Activated CD4-positive, alpha-beta T cell treated with anti-CD3 and anti-CD28 coated beads, Interleukin-2, amount 50 U/mL, for 48 hours (primary cell): ENCODE measurements around the gene EIF3F.
A peak's percentile ranks its signal among the peaks of the same experiment; 100 is the strongest.
"Not testable (repeated sequence)": the region's sequence is repeated elsewhere in the genome, so short reads cannot be mapped to it uniquely, and the experiment has no call there.

Experiments used
- DNase-seq, 2 experiments: peaks; one replicate each; pipeline ENCODE4 v3.0.0-alpha.2; 2020

The EIF3F gene

GRCh38 chr11:7986768-7987559, at the start of gene EIF3F:
Gene EIF3F, plus strand, starts transcription at chr11:7987337. Its CDS starts 16 bp downstream, at chr11:7987353.
- peak; percentile 85 to 88 for DNase-seq

DNA sequence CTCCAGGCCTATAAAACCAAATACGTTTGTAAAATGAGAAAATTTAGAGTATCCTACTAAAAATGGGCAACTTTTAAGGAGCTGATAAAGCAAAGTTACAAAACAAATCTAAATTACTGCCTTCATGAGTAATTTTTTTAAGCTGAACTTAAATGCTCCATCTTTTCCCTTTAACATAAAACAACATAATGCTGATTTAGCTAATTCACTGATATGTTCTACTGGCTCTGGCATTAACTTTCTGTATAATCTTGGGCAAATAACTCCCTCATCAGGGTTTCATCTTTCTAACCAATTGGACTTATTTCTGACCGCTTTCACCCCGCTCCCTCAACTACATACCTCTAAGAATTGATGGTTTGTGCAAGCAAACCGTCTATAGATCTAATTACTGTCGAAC, 46.0 kb upstream of the EIF3F start:
- DNase-seq = no peak

DNA sequence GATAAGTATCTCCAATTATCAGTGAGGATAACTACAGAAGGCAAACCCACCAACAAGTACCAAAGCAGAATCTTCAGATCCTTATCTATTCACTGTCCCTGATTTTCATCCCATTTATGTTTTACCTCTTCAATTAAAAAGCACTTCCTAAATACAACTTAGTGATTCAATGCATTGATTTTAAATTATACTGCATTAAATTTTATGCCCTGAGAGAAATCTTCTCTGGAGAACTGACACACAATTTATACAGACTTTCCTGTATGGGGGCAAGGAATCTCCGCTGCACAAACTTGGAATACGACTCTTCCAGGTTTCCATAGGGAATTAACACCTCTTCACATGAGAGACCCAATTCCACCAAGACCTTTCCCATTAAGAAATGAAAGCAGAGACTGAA, 45.5 kb upstream of the EIF3F start, which contains the start of gene OR10A3:
TSS of gene OR10A3 (minus strand) at position 101 of the 400 bp plus-strand sequence. CDS start 2,188 bp downstream, outside the sequence.
- DNase-seq = no peak

GRCh38 chr11:7944123-7944522, 43.0 kb upstream of the EIF3F start:
- DNase-seq = no peak

GRCh38 chr11:7949934-7950333, 37.2 kb upstream of the EIF3F start:
- no peak for DNase-seq

- DNase-seq = no peak
Measured at GRCh38 chr11:7955191-7955590, 31.9 kb upstream of the EIF3F start.

- no peak for DNase-seq
Measured at GRCh38 chr11:7964261-7964660, 22.9 kb upstream of the EIF3F start.

DNA sequence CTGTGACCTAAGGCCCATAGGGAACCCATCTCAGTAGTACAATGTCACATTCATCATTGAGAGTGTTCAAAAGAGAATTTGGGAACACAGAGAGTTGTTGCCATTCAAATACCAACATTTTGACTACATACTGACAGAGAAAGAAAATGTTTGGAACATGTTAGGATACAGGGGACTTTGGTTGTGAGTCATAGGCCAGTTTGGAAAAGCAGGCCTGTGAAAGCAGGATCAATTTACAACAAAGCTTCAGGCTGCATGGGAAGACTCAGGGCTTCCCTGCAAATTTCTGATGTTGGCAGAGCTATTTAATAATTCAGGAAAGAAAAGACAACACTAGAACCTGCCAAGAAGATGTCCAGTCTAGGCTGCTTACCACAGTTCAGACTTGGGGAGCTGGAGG, 22.3 kb upstream of the EIF3F start:
- DNase-seq = no peak

- DNase-seq = no peak
Measured at GRCh38 chr11:7965386-7965785, 21.8 kb upstream of the EIF3F start, which contains the start of gene NLRP10. Gene NLRP10, minus strand, starts transcription at chr11:7965447. Its CDS starts 1,952 bp downstream, at chr11:7963495.

DNA sequence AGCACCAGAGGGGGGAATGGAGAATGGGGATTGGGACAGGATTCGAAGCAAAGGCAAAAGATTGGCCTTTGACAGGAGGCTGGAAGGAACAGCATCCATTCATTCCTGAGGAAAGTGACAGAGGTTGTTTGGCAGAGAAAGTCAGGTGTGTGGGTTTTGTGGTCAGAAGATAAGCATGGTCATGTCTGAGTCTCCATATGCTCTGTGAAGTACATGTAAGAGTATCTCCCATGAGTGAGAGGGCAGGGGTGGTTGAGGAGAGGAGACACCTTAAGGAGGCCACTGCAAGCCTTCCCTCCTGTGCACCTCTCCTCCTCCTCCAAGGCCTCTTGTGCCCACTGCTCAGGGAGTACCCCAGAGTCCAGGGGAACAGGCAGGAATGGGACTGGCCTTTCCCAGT, 20.0 kb upstream of the EIF3F start:
- DNase-seq = no peak

DNA sequence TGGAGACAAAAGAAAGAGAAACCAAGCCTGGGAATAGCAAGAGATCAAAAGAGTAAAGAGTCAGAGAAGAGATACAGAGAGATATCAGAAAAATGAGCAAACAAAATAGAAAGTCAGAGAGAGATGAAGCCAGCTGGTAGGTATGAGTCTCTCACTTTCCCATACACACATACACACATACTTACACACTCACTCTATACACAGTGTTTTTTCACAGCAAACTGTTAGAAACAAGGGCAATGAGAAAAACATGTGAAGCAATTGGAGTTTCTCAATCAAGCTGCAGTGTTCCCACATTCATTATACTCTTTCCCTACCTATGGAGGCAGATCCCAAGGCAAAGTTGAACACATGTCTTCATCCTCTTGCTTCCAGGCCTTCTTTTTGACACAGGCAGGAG, 19.3 kb upstream of the EIF3F start:
- DNase-seq = no peak

DNA sequence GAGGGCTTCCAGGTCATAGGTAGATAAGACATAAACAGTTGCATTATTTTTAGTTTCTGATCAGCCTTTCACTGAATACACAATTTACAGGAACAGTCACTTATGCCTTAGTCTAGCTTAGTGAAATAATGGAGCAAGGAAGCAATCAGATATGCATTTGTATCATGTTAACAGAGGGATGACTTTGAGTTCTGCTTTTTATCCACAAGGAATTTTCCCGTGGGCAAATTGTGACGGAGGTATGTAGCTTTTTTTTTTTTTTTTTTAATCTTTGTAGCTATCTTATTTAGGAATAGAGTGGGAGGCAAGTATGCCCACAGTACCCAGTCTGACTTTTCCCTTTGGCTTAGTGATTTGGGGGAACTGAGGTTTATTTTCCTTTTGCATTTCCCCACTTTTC, 18.5 kb upstream of the EIF3F start:
- no peak for DNase-seq

DNA sequence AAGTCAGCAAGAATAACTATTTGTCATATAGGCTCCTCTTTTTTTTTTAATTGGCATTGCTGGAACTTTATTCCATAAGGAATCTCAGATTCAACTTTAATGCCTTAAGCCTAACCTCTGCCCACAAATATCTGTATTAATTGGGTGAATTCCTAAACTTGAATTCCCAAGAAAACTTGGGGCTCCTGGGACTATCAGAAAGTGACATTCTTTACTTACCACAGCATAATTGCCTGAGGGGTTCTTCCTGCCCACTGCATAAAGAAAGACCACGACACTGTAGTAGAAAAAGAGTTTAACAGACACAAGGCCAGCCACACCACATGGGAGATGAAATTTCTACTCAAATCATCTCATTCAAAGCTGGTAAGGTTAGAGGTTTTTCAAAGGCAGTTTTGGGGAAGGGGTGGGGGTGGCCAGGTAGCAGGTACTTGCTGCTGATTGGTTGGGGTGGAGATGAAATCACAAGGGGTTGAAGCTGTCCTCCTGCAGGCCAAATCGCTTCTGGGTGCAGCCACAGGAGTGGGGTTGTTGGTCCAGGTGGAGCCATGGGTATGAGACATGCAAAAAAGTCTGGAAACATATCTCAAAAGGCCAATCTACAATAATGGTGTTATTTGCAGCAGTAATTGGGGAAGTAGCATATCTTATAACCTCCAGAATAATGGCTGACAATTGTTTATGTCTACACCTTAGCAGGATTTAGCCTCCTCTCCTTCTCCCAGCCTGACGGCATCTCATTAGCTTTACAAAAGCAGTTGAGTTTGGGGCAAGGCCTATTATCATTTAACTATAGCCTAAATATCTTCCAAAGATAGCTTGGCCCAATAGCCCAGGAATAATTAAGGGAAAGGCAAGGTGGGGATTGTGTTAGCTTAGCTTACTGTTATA, 17.1 kb upstream of the EIF3F start:
- DNase-seq = no peak

DNA sequence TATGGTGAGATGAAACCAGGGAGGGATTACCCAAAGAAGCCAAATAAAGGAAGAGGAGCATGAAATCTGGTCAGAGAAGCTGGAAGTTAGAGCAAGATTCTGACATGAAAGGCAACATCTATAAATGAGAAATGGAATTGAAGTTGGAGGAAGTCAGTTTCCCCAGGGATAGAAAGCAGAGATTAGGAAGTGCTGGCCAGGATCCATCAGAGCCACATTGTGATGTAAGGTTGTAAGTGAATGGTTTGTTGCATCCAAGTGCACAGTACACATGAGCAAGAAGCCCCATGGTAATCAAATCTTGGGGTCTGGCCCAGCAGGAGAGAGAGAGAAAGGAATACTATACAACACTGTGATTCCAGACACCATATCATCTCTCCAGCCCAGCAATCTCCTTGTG, 15.3 kb upstream of the EIF3F start:
- no peak for DNase-seq

DNA sequence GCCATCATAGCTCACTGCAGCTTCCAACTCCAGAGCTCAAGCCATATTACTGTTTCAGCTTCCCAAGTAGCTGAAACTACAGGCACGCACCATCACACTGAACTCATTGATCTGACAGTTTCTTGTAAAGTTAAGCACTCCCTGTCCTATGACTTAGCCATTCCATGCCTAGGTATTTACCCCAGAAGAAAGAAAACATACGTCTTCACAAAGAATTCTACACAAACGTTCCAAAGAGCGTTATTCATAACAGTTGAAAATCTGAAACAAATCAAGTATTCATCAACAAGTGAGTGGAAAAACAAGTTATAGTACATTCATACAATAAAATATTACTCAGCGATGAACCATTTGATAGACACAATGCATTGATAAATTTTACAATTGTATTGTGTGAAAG, 14.1 kb upstream of the EIF3F start:
- no peak for DNase-seq

- no peak for DNase-seq
Measured at GRCh38 chr11:7974668-7975067, 12.5 kb upstream of the EIF3F start.

- DNase-seq = no peak
Measured at GRCh38 chr11:7977232-7977917, 9.8 kb upstream of the EIF3F start.

DNA sequence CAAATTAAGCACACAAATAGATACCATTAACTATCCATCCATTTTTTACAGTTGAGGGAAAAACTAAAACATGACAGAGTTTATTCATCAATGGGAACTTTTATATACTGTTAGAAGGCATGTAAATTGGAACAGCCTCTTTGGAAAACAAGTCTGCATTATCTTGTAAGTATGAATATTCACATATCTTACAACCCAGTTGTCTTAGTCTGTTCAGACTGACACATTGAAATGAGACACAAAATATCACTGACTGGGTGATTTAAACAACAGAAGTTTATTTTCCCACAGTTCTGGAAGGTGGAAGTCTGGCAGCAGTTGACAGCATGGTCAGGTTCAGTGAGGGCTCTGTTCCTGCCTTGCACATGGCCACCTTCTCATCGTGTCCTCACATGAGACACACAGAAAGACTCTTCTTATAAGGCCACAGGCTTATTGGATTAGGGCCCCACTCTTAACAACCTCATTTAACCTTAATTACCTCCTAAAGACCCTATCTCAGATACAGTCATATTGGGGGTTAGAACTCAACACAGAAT, 5.4 kb upstream of the EIF3F start:
- DNase-seq = no peak

DNA sequence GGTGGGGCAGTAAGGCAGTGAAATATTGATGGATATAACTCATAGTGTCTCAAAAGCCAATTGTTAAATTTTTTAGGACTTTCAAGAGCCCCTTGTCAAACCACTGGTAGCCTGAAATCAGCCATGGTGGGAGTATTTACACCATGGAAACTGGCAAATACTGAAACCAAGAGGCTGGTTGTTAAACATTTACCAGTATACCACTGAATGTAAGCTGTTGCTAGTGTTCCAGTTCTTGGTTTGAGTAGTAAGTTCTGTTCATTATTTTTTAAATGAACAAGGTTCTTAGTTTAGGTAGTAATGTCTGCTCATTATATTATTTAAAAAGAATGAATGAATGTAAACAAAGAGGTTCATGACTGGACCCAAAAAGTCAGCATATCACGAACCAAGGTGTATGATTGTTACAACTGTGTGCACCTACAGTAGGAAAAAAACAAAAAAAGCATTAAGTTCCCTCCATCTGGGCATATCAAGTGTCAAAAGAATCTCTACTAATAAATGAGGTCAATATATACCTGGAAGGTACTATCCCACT, 4.5 kb upstream of the EIF3F start:
- DNase-seq = no peak

DNA sequence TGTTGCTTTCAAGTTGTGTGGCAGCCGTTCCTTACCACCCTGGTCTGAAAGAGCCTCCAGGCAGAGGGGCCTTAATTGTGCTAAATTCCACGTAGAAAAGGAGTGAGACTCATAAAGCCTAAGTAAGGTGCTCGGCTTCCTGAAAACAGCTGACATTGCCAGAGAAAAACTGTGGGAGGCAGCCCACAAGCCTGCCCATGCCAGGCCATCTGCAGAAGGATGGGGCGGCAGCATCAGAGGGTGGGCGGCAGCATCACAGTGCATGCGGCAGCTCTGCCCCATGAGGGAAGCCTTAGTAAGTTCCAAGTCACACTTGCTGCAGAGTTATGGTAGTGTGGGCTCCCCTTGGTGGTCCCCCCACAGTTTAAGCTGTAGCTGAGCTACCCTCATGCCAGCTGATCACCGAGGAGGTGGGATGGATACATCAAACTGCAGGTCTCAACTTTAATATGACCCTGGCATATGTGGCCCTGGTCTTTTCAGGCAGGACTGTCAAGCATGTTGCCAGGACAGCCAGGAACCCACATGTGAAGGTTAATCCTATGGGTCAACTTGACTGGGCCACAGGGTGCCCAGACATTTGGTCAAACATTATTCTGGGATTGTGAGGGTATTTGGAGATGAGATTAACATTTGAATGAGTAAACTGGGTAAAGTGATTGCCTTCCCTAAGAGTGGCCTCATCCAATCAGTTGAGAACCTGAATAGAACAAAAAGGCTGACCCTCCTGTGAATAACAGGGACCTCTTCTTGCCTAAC, 3.1 kb upstream of the EIF3F start:
- no peak for DNase-seq

DNA sequence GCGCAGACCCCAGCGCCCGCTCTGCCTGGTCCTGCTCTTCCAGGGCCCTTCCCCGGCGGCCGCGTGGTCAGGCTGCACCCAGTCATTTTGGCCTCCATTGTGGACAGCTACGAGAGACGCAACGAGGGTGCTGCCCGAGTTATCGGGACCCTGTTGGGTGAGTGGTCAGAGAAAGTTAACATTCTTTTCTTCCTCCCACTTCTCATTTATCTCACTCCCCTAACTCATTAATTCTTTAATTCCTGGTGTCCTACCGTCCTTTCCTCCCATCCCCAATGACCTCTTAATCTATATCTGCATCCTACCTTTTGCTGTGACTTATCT, 385 bp downstream of the EIF3F start:
- not testable (repeated sequence) for DNase-seq
